ENCODE measurements around the gene CRIM1. TPM values are rescaled to one million over a fixed set of nuclear protein-coding genes. Genes with fewer than 3 reads are reported as not detected.
A peak's percentile ranks its signal among the peaks of the same experiment; 100 is the strongest.

Gene CRIM1
- total RNA-seq, 1 experiment from 2014 or later = 96.4 TPM

GRCh38 chr2:36550006-36550405 lies 194.4 kb downstream of the CRIM1 start:
- DNase-seq (ENCODE audit: low read depth) = no peak

GRCh38 chr2:36553683-36554082 lies 198.1 kb downstream of the CRIM1 start:
- DNase-seq (ENCODE audit: low read depth) = no peak

- no peak for DNase-seq (ENCODE audit: low read depth)
These were observed 199.0 kb downstream of the CRIM1 start for GRCh38 chr2:36554531-36554930.

GRCh38 chr2:36555789-36556188 lies 200.2 kb downstream of the CRIM1 start:
- no peak for DNase-seq (ENCODE audit: low read depth)

GRCh38 chr2:36556842-36557241 lies 201.3 kb downstream of the CRIM1 start:
- DNase-seq (ENCODE audit: low read depth) = peak; percentile 65

- DNase-seq (ENCODE audit: low read depth) = no peak
These were observed 203.8 kb downstream of the CRIM1 start for GRCh38 chr2:36559221-36559942.

GRCh38 chr2:36560726-36561125 lies 205.1 kb downstream of the CRIM1 start:
- DNase-seq (ENCODE audit: low read depth) = no peak

GRCh38 chr2:36561237-36561944 lies 205.8 kb downstream of the CRIM1 start:
- peak; percentile 94 for DNase-seq (ENCODE audit: low read depth)

GRCh38 chr2:36562240-36562639 lies 206.7 kb downstream of the CRIM1 start:
- peak; percentile 74 for DNase-seq (ENCODE audit: low read depth)

GRCh38 chr2:36562973-36563532 lies 207.5 kb downstream of the CRIM1 start:
- peak; percentile 60 for DNase-seq (ENCODE audit: low read depth)

GRCh38 chr2:36564377-36564930 lies 208.9 kb downstream of the CRIM1 start:
- DNase-seq (ENCODE audit: low read depth) = no peak

- DNase-seq (ENCODE audit: low read depth) = peak; percentile 76
These were observed 210.1 kb downstream of the CRIM1 start for GRCh38 chr2:36565712-36566111.

GRCh38 chr2:36566887-36567286 lies 211.3 kb downstream of the CRIM1 start:
- DNase-seq (ENCODE audit: low read depth) = no peak

- no peak for DNase-seq (ENCODE audit: low read depth)
These were observed 212.3 kb downstream of the CRIM1 start for GRCh38 chr2:36567711-36568408.

- peak; percentile 87 for DNase-seq (ENCODE audit: low read depth)
These were observed 213.1 kb downstream of the CRIM1 start for GRCh38 chr2:36568516-36569246.

- no peak for DNase-seq (ENCODE audit: low read depth)
These were observed 213.8 kb downstream of the CRIM1 start for GRCh38 chr2:36569267-36569856.

GRCh38 chr2:36570416-36570815 lies 214.8 kb downstream of the CRIM1 start:
- DNase-seq (ENCODE audit: low read depth) = no peak

- DNase-seq (ENCODE audit: low read depth) = no peak
These were observed 216.6 kb downstream of the CRIM1 start for GRCh38 chr2:36572054-36572718.

- DNase-seq (ENCODE audit: low read depth) = no peak
These were observed 217.1 kb downstream of the CRIM1 start for GRCh38 chr2:36572719-36573059.

GRCh38 chr2:36573165-36573564 lies 217.6 kb downstream of the CRIM1 start:
- DNase-seq (ENCODE audit: low read depth) = no peak
